BE2C (cell line): Measurements from ENCODE around the gene C18orf63.

Experiments
- DNase-seq: peaks from one replicate; pipeline ENCODE4 v3.0.0-alpha.2; 2020
- H3K27me3 ChIP-seq: fragments of 250-450 bp; sonication (Bioruptor Pico); 2 replicates; pipeline ENCODE4 v1.5.1; 2020; ENCODE audit warnings: mild to moderate bottlenecking
- H3K36me3 ChIP-seq: fragments of 250-450 bp; sonication (Bioruptor Pico); 2 replicates; pipeline ENCODE4 v1.5.1; 2020; ENCODE audit warnings: mild to moderate bottlenecking
- H3K4me1 ChIP-seq: fragments of 250-450 bp; sonication (Bioruptor Pico); 2 replicates; pipeline ENCODE4 v1.5.1; 2020
- H3K4me3 ChIP-seq: 2 replicates; pipeline ENCODE4 v1.5.1; 2011; ENCODE audit warnings: low read depth, low read length
- H3K9me3 ChIP-seq: fragments of 250-450 bp; sonication (Bioruptor Pico); 2 replicates; pipeline ENCODE4 v1.5.1; 2020
- CTCF ChIP-seq: IDR thresholded peaks from 2 replicates; pipeline ENCODE4 v1.5.1; 2012; ENCODE audit warnings: mild to moderate bottlenecking, low read depth, low read length

The C18orf63 gene

GRCh38 chr18:74281011-74281979, 34.3 kb upstream of the C18orf63 start:
- TF ChIP-seq CTCF: no peak
- no peak for DNase-seq
- Histone ChIP-seq H3K4me3 (no peak overlapping the region), H3K4me1 (peaks cover 28% of the 10 kb centered on the region), H3K9me3 (no peaks in the 10 kb centered on the region), H3K27me3 (no peaks in the 10 kb centered on the region), H3K36me3 (no peaks in the 10 kb centered on the region)

DNA sequence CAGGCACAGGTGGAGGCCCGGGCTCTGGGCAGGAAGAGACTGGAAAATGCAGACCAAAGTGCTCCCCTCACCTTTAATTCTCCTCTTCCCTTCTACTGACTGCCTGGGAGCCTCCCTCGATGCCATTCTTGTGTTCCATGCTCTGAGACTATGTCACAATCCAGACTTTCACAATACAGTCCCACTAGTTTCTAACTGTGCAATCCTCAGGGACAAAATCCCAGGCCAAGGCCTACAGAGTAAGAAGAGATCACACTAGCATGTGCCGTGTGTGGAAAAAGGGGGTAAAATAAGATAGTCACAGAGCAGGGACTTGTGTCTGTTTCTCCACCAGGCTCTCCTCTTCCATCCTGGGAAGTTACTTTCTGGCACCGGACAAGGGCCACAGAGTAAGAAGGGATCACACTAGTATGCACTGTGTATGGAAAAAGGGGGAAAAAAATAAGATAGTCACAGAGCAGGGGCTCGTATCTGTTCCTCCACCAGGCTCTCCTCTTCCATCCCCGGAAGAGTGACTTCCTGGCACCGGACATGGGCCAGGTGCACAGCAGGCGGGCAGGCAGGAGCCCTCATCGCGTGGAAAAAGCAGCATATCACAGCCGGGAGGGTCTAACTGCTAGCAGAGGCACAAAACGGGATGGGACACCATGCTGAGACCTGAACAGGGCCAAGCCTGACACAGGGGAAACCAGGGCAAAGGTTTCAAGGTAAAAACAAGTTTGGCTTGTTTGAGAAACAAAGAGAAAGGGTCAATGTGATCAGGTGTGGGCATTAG, 33.5 kb upstream of the C18orf63 start:
- no peaks in the 10 kb centered on the region for H3K9me3 ChIP-seq
- no peak overlapping the region for H3K4me3 ChIP-seq
- peak; percentile 40 for DNase-seq
- peaks cover 25% of the 10 kb centered on the region for H3K4me1 ChIP-seq
- H3K36me3 ChIP-seq: no peaks in the 10 kb centered on the region
- no peaks in the 10 kb centered on the region for H3K27me3 ChIP-seq
- TF ChIP-seq CTCF: no peak

DNA sequence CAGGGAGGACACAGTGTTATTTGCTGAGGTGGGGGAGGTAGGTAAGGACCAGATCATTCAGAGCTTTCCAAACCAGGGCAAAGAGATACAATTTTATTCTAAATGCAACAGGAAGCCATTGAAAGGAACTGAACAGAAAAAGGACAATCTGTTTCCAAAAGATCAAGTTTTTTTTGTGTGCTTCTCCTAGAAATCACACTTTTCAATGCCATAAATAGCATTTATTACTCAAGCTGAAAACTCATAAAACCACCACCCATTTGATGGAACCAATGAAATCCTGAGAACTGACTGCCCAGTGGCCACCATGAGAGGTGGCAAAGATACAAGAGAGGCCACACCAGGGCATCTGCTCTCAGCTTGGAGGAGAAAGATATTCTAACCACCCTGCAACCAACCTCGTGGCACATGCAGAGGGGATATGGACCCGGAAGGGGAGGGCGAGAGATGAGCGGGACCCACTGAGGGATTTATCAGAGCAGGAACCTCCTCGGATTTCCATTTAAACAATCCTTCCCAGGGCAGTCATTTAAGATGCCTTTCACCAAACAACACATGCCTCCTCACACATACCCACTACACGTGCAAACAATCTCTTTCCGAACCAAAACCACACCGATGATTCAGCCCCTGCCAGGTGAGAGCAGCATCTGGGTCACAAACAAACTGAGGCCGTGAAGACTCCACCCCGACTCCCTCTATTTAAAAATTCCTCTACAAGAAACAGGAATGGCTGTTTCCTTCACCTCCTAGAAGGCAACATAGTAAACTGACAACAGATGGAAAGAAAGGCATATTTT, 32.7 kb upstream of the C18orf63 start:
- H3K4me3 ChIP-seq: no peak overlapping the region
- H3K9me3 ChIP-seq: no peaks in the 10 kb centered on the region
- no peak for DNase-seq
- peaks cover 20% of the 10 kb centered on the region for H3K4me1 ChIP-seq
- H3K27me3 ChIP-seq: no peaks in the 10 kb centered on the region
- no peaks in the 10 kb centered on the region for H3K36me3 ChIP-seq
- no peak for TF ChIP-seq CTCF

- peaks cover 17% of the 10 kb centered on the region for H3K4me1 ChIP-seq
- no peak for DNase-seq
- H3K9me3 ChIP-seq: no peaks in the 10 kb centered on the region
- H3K27me3 ChIP-seq: no peaks in the 10 kb centered on the region
- no peak for TF ChIP-seq CTCF
- H3K4me3 ChIP-seq: no peak overlapping the region
- H3K36me3 ChIP-seq: no peaks in the 10 kb centered on the region
Measured at GRCh38 chr18:74283646-74284045, 32.0 kb upstream of the C18orf63 start.

GRCh38 chr18:74284191-74284979, 31.3 kb upstream of the C18orf63 start:
- Histone ChIP-seq H3K27me3 (no peaks in the 10 kb centered on the region), H3K4me3 (no peak overlapping the region), H3K4me1 (peaks cover 12% of the 10 kb centered on the region), H3K36me3 (no peaks in the 10 kb centered on the region), H3K9me3 (no peaks in the 10 kb centered on the region)
- TF ChIP-seq CTCF: no peak
- DNase-seq: no peak
